PFSK-1 (cell line): ENCODE data around the gene GLTP.

Experiments
- POLR2AphosphoS5 ChIP-seq: IDR thresholded peaks from 2 replicates; pipeline ENCODE4 v1.6.1; 2012; ENCODE audit warnings: low read depth, mild to moderate bottlenecking, control low read depth, low read length, moderate library complexity
- REST ChIP-seq, 2 experiments: IDR thresholded peaks; 2 replicates each; pipeline versions ENCODE4 v1.6.1 to v1.8.0; 2011 to 2012; ENCODE audit warnings: low read depth in 2 of 2, low read length in 2 of 2, control low read depth in 1 of 2, inconsistent platforms in 1 of 2, mild to moderate bottlenecking in 1 of 2, moderate library complexity in 1 of 2; ENCODE audit not compliant: insufficient read depth in 1 of 2

- no peak for TF ChIP-seq POLR2AphosphoS5
- TF ChIP-seq REST (IDR thresholded peaks at IDR 0.05; ENCODE audit: insufficient read depth in 1 of 2, low read depth in 2 of 2, low read length in 2 of 2): no peak
Measured at GRCh38 chr12:109815757-109816617, 64.4 kb downstream of the GLTP start.
